MM.1S (cell line): ENCODE measurements around the gene FGF18.

Source experiments
- EZH2 ChIP-seq: fragments of 300-600 bp; sonication (generic); optimal IDR thresholded peaks from 2 replicates; pipeline ENCODE3; 2017; ENCODE audit warnings: low read depth, mild to moderate bottlenecking, antibody characterized with exemption, low read length, mixed read lengths
- EZH2phosphoT487 ChIP-seq: fragments of 300-600 bp; sonication (generic); IDR thresholded peaks from 2 replicates; pipeline ENCODE4 v1.6.1; 2018; ENCODE audit warnings: antibody characterized with exemption, low read length
- TF ChIP-seq, protein P1 (sequence below): fragments of 300-600 bp; sonication (generic); IDR thresholded peaks from 2 replicates; pipeline ENCODE4 v1.5.1; 2016; ENCODE audit warnings: antibody characterized with exemption, low read length, mixed read lengths

DNA sequence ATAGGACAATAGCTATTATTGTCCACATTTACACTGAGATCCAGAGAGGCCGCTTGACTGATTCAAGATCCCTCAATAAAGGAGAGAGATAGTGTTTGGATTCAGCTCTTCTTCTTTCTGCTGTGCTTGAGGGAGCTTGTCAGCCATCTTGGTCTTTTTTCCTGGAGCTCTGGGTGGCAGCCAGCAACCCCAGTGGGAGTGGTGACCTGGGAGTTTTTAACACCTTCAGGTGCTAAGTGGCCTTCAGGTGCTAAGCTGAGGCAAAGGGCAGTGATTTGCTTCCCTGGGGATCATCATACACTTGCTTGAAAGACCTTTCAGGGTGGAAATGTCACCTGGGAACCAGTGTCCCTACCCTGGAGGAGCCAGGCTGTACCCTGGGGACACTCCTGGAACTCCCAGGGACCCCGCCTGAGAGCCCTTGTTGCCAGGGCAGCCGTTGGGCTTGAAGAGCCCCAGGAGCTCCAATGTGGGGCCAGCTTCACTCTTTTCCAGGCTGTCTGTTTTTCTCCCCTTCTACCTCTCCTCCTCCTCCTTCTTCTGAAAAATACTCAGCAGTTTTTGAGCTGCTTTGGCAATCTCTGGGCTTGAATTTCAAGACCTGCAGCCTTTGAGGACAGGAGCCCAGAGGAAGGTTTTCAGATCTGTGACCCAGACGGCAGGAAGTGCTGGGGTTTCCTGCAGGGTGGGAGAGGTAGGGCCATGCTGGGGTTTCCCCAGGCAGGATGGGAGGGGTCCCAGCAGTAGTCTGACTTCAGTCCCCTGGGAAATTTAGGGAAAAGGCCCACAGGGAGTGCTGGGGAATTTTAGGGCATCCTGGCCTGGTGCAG is 59.7 kb downstream of the FGF18 start:
- TF ChIP-seq EZH2 (no peak), EZH2phosphoT487 (no peak)
- TF ChIP-seq, protein P1, sequence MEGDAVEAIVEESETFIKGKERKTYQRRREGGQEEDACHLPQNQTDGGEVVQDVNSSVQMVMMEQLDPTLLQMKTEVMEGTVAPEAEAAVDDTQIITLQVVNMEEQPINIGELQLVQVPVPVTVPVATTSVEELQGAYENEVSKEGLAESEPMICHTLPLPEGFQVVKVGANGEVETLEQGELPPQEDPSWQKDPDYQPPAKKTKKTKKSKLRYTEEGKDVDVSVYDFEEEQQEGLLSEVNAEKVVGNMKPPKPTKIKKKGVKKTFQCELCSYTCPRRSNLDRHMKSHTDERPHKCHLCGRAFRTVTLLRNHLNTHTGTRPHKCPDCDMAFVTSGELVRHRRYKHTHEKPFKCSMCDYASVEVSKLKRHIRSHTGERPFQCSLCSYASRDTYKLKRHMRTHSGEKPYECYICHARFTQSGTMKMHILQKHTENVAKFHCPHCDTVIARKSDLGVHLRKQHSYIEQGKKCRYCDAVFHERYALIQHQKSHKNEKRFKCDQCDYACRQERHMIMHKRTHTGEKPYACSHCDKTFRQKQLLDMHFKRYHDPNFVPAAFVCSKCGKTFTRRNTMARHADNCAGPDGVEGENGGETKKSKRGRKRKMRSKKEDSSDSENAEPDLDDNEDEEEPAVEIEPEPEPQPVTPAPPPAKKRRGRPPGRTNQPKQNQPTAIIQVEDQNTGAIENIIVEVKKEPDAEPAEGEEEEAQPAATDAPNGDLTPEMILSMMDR: no peak
